D721Med (cell line): Measurements from ENCODE around the gene RPS2.
"Not testable (repeated sequence)": the region's sequence is repeated elsewhere in the genome, so short reads cannot be mapped to it uniquely, and the experiment has no call there.

Experiments used
- DNase-seq: peaks from one replicate; pipeline ENCODE4 v3.0.0; 2011; ENCODE audit warnings: low spot score; ENCODE audit not compliant: insufficient read length
- FAIRE-seq: peaks from 2 replicates; lab custom pipeline; 2011; peaks lifted over from hg19 to GRCh38; lab: Jason Lieb, UNC
- TF ChIP-seq, protein P1 (sequence below): IDR thresholded peaks from 2 replicates; pipeline ENCODE4 v1.5.1; 2012; ENCODE audit warnings: mild to moderate bottlenecking, control low read depth; ENCODE audit not compliant: insufficient read depth; ENCODE audit errors: missing control alignments

The RPS2 gene

DNA sequence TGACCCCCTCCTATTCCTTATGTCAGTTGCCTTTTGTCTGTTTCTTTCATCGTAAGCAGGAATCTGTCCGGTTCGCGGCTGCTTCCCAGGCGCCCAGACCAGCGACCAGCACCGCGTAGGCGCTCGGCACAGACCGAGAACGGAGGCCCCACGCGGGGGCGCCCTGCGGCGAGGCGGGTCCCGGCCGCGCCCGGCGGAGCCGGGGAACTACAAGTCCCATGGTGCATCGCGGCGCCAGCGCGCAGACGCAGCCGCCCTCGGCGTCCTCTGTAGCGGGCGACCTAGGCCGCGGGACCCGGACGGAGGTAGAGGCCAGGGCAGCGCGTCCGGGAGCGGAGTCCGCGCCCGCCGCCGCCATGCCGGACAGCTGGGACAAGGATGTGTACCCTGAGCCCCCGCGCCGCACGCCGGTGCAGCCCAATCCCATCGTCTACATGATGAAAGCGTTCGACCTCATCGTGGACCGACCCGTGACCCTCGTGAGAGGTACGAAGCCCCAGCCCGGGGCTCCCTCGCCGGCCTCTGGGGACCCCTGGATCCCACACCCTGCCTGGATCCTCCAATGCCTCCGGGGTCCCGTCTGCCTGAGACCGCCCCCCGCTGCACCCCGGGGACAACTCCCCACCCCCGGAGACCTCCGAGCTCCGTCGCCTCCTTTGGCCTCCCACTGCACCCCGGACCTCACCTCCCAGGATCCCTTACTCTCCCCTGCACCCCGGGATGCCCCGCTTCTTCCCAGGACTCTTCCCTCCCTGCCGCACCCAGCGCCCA, 5.2 kb downstream of the RPS2 start, which contains the start of gene NDUFB10:
Gene NDUFB10 (plus strand): TSS at position 270 of the 771 bp plus-strand sequence. CDS start 87 bp downstream, at position 357.
- DNase-seq (peak; percentile 75), FAIRE-seq (no peak)
- TF ChIP-seq, protein P1, sequence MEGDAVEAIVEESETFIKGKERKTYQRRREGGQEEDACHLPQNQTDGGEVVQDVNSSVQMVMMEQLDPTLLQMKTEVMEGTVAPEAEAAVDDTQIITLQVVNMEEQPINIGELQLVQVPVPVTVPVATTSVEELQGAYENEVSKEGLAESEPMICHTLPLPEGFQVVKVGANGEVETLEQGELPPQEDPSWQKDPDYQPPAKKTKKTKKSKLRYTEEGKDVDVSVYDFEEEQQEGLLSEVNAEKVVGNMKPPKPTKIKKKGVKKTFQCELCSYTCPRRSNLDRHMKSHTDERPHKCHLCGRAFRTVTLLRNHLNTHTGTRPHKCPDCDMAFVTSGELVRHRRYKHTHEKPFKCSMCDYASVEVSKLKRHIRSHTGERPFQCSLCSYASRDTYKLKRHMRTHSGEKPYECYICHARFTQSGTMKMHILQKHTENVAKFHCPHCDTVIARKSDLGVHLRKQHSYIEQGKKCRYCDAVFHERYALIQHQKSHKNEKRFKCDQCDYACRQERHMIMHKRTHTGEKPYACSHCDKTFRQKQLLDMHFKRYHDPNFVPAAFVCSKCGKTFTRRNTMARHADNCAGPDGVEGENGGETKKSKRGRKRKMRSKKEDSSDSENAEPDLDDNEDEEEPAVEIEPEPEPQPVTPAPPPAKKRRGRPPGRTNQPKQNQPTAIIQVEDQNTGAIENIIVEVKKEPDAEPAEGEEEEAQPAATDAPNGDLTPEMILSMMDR: peak; percentile 66

DNA sequence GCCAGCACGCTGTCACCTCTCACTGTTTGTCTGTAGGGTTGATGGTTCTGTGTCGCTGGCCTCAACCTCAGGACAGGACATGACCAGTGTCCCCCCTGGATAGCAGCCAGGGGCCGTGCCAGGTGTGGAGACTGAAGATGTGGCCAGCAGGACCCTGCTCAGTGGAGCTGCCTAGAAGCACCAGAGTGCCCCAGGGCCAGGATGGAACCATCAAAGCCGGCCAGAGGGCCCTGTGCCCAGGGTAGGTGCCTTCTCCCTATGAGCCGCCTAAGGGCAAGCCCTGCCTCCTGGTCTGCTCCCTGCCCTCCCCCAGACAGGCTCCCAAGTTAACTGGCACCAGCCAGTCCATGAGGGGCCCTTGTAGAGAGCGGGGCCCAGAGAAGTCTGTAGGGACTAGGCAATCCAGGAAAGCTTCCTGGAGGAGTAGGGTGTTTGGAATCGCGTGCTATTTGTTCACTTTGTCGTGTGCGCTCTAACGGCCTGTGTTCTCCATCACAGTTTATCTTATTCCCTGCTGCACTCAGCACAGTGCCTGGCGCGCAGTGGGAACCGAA, 5.8 kb downstream of the RPS2 start:
- FAIRE-seq (no peak), DNase-seq (peak; percentile 3)
- TF ChIP-seq, protein P1: no peak

DNA sequence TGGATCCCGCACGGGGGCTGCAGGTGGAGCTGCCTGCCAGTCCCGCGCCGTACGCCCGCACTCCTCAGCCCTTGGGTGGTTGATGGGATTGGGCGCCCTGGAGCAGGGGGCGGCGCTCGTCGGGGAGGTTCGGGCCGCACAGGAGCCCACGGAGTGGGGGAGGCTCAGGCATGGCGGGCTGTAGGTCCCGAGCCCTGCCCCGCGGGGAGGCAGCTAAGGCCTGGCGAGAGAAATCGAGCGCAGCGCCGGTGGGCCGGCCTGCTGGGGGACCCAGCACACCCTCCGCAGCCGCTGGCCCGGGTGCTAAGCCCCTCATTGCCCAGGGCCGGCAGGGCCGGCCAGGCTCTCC, 6.5 kb downstream of the RPS2 start:
- FAIRE-seq: not testable (repeated sequence)

DNA sequence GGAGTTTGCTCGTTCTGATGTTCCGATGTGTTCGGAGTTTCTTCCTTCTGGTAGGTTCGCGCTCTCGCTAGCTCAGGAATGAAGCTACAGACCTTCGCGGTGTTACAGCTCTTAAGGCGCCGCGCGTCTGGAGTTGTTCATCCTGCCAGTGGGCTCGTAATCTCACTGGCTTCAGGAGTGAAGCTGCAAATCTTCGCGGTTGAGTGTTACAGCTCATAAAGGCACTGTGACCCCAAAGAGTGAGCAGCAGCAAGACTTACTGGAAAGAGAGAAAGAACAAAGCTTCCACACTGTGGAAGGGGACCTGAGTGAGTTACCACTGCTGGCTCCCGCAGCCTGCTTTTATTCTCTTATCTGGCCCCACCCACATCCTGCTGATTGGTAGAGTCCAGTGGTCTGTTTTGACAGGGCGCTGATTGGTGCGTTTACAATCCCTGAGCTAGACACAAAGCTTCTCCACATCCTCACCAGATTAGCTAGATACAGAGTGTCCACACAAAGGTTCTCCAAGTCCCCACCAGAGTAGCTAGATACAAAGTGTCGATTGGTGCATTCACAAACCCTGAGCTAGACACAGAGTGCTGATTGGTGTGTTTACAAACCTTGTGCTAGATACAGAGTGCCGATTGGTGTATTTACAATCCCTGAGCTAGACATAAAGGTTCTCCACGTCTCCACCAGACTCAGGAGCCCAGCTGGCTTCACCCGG, 7.0 kb downstream of the RPS2 start:
- not testable (repeated sequence) for FAIRE-seq, DNase-seq

More for the DNA sequence above, 6.5 kb downstream of the RPS2 start:
- not testable (repeated sequence) for DNase-seq

DNA sequence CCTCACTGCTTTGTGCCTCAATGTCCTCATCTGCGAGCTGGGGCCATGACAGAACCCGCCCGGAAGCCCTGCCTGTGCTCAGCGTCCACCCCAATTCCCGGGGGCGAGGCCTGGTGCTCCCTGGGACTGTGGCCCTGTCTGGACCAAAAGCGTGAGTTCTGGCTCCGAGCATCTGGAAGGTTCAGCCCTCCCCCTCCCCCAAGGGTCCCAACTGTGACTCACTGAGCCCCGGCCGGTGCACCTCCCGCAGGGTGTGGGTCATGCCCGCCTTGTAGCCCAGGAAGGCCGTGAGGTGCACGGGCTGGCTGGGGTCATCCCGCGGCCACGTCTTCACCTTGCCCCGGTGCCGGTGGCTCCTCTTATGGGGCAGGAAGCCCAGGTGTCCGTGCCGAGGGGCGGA, 10.9 kb downstream of the RPS2 start:
- TF ChIP-seq, protein P1: no peak
- DNase-seq (no peak), FAIRE-seq (no peak)

DNA sequence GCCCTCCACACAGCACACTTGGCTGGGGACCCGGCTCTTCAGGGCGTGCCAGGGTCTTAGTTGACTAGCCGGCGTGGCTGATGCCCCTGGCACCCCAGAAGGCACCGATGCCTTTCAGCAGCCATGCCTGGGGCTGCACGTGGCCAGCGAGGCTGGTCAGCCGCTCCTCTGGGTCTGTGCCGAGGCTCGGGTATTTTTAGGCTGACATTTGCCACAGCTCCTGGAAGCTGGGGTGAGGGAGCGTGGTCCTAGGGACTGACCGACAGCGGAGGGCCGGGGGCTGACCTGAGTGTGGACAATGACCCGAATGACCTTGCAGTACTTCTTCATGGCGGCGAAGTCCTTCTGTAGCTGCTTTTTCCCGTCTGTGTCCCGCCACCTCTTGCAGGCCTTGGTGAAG, 14.1 kb downstream of the RPS2 start:
- TF ChIP-seq, protein P1: no peak
- DNase-seq: no peak
- no peak for FAIRE-seq

DNA sequence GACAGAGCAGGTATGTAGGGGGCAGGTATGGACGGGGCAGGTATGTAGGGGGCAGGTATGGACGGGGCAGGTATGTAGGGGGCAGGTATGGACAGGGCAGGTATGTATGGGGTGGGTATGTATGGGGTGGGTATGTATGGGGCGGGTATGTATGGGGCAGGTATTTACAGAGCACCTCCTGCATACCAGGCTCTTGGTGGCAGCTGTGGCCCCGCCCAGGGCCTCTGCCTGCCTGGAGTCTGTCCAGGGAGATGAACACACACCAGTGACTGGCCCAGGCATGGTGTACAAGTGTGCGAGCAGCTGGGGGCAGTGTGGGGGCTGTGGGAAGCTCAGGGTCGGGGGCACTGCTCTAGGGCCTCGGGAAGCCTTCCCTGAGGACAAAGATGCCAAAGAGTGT, 14.6 kb downstream of the RPS2 start:
- TF ChIP-seq, protein P1: no peak
- DNase-seq: no peak
- FAIRE-seq: no peak

DNA sequence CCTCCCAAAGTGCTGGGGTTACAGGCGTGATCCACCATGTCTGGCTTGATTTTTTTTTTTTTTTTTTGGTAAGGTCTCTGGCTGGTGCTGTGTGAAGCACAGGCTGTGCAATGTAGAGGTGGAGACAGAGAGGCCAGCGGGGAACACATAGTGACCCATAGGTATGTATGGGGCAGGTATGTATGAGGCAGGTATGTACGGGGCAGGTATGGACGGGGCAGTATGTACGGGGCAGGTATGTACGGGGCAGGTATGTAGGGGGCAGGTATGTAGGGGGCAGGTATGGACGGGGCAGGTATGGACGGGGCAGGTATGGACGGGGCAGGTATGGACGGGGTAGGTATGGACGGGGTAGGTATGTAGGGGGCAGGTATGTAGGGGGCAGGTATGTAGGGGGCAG, 15.1 kb downstream of the RPS2 start:
- no peak for DNase-seq
- TF ChIP-seq, protein P1: no peak
- no peak for FAIRE-seq
